GM21381 (cell line): ENCODE measurements around the gene ZYG11B.
"Not testable (repeated sequence)": the region's sequence is repeated elsewhere in the genome, so short reads cannot be mapped to it uniquely, and the experiment has no call there.

ENCODE experiments used
- ATAC-seq: cut with Tn5 transposase; IDR thresholded peaks from one replicate; pipeline ENCODE4 v1.9.1; 2021; ENCODE audit warnings: mild to moderate bottlenecking, moderate library complexity; ENCODE audit not compliant: unreplicated experiment

ZYG11B gene

DNA sequence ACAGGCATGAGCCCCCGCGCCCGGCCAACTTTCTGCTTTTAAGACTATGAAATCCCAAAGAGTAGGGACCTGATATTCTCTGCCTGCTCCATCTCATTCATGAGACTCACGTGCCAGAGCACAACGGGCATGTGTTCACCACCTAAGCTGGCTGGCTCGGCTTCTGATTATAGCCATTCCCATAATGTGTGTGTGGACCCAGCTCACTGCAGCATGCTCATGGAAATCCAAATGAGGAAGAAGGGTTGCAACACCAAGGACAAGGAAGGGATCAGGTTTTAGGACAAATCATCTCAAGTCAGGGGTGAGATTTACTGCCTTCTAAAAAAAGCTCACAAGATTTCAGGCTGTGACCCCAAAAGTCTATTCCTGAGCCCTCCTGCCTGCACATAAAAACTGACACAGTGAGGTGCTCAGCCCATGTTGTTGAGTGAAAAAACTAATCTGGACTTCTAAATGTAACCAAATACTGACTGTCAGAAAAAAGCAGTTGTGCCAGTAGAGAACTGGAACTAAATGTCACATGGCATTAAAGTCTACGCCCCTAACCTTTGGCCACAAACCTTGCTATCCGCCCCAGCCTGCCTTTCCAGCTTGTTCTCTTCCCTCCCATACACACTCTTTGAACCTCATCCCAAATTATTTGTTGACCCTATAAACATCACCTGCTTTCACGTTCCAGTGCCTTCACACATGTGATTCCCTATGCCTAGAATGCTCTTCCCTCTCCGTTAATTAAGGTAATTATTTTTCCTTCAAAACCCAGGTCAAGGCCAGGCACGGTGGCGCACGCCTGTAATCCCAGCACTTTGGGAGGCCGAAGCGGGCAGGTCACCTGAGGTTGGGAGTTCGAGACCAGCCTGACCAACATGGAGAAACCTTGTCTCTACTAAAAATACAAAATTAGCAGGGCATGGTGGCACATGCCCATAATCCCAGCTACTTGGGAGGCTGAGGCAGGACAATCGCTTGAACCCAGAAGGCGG, 19.0 kb upstream of the ZYG11B start:
- ATAC-seq, result no peak

DNA sequence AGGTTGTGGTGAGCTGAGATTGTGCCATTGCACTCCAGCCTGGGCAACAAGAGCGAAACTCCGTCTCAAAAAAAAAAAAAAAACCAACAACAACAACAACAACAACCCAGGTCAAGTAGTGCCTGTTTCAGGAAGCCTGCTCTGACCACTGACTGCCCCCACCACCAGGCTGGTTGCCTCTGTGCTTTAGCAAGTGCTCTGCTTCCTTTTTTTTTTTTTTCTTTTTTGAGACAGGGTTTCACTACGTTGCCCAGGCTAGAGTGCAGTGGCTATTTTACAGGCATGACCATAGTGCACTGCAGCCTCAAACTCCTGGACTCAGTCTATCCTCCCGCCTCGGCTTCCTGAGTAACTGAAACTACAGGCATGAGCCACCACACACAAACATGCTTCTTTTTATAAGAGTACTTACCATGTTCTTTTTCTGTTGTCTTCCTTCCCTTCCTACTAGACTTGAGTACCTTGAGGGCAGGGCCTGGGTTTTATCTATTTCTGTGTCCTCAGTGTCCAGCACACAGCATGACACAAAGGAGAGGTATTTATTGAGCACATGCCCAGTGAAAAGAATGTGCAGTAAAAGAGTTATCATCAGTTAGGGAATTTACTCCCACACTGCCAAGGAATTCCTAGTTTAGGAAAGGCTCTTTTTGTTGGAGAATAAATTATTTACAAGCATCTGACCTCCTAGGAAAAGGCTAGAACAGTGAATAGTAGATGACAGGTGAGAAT, 18.2 kb upstream of the ZYG11B start:
- ATAC-seq, result no peak

DNA sequence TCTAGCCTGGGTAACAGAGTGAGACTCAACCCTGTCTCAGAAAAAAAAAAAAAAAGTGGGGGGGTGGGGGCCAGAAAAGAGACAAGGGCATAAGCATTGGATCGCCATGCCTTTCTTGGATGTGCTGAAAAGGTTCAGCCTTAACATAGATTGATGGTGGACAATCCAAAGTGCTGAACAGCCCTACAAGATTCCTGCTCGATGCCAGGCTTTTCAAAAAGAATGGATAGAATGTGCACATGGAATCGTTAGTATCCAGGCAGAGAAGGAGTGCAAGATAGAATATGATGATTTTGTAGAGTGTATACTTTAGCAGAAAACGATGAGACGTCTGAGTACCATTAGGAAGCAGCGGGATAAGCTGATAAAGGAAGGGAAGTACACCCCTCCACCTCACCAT, 17.2 kb upstream of the ZYG11B start:
- no peak for ATAC-seq

DNA sequence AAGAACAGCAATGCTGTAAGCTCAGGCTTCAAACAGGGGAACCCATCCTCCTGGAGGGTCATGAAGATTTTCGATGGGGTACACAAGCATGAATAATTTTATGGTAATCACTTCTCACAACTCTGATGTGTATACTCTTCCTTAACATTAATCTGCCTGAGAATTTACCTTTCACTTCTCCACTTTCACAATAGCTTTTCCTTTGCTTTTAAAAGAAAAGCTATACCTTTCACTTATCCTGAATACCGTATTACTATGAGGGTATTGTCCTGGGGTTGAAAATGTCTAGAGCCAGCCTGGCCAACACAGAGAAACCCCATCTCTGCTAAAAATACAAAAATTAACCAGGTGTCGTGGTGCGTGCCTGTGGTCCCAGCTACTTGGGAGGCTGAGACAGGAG, 12.7 kb upstream of the ZYG11B start:
- ATAC-seq, result no peak

DNA sequence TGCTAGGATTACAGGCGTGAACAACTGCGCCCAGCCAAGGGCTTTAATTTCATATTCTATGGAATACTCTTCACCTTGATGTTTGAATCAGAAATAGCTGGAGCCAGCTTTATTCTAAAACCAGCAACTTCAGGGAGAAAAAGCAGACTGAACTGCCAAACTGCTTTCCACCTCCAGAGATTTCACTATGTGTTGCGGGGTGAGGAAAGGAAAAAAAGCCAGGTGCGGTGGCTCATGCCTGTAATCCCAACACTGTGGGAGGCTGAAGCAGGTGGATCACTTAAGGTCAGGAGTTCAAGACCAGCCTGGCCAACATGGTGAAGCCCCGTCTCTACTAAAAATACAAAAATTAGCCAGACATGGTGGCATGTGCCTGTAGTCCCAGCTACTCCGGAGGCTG, 11.0 kb upstream of the ZYG11B start:
- ATAC-seq, result not testable (repeated sequence)

DNA sequence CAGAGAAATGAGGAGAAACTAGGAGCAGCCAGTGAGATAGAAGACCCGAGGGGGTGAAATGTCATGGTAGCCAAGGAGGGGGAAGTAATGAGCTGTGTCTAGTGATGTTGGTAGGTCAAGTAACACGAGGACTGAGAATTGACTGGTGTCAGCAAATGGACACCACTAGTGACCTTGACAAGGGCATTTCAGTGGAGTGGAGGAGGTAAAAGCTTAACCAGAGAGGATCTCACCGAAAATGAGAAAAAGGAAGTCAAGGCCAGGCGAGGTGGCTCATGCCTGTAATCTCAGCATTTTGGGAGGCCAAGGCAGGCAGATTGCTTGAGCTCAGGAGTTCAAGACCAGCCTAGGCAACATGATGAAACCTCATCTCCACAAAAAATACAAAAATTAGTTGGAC, 3.0 kb upstream of the ZYG11B start:
- ATAC-seq, result no peak

DNA sequence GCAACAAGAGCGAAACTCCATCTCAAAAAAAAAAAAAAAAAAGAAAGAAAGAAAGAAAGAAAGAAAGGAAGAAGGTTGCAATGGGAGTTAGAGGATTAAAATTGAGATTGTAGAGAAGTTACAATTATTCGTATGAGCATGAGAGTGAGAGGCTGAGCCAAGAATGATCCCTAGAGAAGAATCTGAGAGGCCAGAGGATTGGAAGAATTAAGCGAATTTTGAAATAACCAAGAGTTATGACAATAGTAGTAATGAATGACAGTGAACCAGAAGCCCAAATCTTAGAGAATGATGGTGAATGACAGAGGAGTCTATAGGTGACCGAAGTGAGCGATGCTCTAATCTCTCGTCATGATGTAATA, 369 bp upstream of the ZYG11B start:
- no peak for ATAC-seq

DNA sequence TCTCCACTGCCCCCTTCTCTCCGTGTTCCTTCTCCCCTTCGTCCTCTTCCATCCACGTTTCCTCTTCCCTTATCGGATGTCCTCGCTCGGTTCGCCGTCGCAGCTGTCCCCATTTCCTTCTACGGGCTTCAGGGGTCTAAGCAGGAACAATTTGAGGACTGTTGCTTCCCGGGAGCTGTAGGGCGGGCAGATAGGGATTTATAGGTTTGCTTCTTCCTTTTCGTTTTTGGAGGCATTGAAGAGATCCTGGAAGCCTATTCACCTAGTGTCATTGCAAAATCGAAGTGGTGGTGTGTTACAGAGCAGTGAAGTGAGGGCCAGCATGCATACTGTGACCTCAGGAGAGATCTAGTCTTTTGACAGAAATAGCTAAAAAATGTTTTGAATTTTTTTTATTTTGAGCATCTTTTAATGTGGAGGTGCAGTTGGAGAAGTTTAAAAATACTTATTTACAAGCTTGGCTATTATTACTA, 897 bp downstream of the ZYG11B start:
- ATAC-seq, result no peak

DNA sequence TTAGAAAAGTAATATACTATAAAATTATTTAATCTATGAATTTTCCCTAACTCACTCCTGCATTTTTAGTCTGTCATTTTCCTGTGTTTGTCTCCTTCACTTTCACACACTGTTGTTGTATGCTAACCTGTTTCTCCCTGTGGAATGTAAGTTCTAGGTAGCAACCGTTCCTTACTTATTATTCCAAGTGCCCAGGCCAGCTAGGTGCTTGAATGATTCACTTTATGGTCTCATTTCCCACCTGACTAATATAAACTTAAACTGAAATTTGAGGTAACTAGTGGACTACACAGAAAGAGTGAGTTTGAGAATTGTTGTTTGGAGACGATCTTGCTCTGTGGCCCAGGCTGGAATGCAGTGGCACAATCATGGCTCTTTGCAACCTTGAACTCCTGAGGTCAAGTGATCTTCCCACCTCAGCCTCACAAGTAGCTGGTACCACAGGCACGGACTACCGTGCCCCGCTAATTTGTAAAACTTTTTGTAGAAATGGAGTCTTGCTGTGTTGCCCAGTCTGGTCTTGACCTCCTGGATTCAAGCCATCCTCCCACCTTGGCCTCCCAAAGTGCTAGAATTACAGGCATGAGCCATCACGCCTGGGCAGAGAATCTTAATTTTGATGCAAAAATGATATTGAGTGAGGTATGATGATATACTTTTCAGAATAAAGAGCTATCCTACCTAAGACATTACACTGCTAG, 1.9 kb downstream of the ZYG11B start:
- ATAC-seq, result no peak

DNA sequence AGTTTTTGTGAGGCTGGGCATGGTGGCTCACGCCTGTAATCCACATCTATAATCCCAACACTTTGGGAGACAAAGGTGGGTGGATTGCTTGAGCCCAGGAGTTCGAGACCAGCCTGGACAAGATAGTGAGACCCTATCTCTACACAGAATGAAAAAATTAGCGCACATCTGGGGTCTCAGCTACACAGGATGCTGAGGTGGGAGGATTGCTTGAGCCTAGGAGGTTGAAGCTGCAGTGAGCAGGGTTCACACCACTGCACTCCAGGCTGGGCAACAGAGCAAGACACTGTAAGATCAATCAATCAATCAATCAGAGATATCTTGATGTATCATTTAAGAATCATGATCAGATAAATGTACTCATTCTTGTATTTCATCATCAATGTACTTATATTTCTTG, 7.1 kb downstream of the ZYG11B start:
- ATAC-seq, result no peak

DNA sequence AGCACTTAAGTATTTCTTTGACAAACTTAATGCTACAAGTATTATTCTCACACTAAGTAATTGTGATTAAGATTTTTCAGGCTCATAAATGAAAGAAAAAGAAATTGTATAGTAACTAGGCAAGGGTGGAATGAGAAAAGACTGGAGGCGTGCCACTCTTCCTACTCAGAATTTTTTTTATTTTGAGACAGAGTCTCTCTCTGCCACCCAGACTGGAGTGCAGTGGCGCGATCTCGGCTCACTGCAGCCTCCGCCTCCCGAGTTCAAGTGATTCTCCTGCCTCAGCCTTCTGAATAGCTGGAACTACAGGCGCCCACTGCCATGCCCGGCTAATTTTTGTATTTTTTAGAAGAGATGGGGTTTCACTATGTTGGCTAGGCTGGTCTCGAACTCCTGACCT, 9.1 kb downstream of the ZYG11B start:
- not testable (repeated sequence) for ATAC-seq

DNA sequence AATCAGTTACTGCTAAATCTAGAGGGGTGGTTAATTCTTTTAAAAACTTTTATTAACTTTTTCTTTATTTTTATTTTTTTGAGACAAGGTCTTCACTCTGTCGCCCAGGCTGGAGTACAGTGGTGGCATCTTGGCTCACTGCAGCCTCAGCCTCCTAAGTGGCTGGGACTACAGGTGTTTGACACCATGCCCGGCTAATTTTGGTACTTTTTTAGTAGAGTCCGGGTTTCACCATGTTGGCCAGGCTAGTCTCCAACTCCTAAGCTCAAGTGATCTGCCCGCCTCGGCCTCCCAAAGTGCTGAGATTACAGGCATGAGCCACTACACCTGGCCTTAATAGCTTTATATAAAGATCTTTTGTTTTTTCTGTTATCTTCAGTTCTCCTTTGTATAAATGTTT, 11.9 kb downstream of the ZYG11B start:
- no peak for ATAC-seq

DNA sequence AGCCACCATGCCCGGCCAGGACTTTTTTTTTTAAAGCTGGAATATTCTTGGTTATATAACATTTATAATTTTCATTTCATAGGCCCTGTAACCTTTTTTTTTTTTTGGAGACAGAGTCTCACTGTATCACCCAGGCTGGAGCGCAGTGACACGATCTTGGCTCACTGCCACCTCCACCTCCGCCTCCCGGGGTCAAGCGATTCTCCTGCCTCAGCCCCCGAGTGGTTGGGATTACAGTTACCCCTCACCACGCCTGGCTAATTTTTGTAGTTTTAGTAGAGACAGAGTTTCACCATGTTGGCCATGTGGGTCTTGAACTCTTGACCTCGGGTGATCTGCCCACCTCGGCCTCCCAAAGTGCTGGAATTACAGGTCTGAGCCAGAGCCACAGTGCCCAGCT, 12.6 kb downstream of the ZYG11B start:
- ATAC-seq, result no peak

DNA sequence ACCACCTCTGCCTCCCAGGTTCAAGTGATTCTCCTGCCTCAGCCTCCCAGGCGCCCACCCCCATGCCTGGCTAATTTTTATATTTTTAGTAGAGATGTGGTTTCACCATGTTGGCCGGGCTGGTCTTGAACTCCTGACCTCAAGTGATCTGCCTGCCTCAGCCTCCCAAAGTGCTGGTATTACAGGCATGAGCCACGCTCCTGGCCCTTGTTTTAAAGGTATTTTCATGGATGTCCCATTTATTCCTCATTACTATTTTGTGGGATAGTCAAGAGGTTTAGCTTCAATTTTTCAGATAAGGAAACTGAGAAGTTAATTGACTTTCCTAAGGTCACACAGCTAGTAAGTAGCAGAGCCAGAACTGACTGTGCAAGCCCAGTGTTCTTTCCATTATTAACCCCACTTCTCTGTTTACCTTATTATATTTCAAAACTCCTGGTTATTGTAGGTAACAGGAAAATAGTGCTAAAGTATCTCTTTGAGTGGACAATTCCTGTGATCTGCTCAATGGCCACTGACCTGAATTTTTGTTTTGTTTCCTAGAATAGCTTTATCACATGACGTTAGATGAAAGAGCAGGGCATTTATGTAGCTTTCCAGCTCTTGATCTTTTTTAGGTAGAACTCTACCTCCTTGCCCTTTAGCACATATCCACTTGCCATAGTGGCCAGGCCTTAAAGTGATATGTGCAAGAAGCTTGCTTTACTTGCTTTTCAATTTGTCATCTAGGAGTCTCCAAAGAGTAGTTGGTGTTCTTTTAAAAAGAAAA, 13.6 kb downstream of the ZYG11B start:
- no peak for ATAC-seq

DNA sequence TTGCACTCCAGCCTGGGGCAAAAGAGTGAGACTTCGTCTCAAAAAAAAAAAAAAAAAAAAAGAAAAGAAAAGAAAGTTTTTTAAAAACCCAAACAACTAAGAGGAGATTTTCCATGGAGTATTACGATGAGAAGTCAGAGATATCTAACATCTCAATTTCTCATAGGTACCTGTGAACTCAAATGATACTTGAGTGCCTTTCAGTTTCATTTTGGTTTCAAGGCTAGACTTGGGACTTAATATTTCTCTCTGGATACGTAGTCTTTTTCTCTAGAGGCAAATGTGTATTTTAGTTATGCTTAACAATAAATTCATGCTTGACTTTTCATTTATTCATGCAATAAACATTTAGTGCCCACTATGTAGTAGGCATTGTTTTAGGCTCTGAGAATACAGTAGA, 15.0 kb downstream of the ZYG11B start:
- ATAC-seq, result no peak

DNA sequence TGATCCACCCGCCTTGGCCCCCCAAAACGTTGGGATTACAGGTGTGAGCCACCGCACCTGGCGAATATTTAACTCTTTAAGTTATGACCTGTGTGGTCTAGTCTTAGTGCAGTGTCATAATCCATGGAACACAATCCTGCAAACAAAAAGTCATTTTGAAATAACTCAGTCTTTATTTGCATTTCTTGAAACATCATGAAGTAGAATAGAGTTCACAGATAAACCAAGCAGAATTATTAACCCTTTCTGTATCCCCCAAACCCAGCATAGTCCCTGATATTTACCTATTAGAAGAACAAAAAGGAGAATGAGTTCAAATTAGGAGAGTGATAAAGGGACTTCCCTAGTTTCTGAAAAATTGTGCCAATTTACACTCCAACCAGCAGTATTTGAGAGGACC, 19.9 kb downstream of the ZYG11B start:
- no peak for ATAC-seq

DNA sequence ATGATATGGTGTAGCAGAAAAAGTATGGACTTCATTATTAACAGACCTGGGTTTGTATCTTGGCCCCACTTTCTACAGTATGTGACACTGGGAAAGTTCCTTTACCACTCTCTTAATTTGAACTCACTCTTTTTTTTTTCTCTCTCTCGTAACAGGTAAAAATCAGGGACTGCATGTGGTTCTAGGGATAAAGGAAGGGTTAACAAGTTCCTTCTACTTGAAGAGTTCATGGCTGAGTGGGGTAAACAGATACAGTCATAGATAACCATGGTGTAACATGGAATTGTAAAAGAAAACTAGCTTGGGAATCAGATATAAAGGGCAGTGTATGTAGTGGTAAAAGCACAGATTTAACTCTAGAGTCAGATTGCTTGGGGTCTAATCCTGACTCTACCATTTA, 21.2 kb downstream of the ZYG11B start:
- ATAC-seq, result no peak

DNA sequence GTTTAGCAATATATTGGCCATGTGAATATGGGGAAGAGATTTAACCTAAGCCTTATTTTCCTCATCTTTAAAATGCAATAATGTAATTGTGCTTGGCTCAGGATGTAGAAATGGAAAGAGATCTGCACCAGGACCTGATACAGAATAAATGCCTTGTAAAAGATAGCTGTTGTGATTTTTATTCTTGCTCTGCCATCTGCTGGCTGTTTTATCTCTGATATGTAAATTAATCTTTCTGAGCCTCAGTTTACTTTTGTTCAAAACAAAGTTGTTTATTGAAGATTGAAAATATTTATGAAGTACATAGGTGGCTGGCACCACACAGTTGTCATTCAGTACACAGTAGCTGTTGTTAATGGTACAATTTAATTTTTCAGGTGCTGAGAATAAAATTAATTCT, 21.9 kb downstream of the ZYG11B start:
- no peak for ATAC-seq

DNA sequence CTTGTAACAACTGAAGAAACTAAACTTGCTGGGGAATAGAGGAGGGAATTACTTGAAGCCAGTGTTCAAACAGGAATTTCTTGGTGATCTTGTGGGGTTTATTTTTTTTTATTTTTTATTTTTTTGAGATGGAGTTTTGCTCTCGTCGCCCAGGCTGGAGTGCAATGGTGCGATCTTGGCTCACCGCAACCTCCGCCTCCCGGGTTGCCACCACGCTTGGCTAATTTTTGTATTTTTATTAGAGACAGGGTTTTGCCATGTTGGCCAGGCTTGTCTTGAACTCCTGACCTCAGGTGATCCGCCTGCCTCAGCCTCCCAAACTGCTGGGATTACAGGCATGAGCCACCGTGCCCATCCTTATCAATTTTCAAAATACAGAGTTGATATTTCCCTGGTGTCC, 23.2 kb downstream of the ZYG11B start:
- ATAC-seq, result not testable (repeated sequence)

DNA sequence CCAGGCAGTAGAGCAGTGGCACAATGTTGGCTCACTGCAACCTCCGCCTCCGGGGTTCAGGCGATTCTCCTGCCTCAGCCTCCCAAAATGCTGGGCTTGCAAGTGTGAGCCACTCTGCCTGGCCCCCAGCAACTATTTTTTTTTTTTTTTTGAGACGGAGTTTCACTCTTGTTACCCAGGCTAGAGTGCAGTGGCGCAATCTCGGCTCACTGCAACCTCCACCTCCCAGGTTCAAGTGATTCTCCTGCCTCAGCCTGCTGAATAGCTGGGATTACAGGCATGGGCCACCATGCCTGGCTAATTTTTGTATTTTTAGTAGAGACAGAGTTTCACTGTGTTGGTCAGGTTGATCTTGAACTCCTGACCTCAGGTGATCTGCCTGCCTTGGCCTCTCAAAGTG, 23.9 kb downstream of the ZYG11B start:
- not testable (repeated sequence) for ATAC-seq
